Measurements from ENCODE around the gene PIP5K1A.

- TF ChIP-seq CTCF (IDR thresholded peaks at IDR 0.05) (peak; percentile 33 to 65 (median 47)), POLR2A (IDR thresholded peaks at IDR 0.05) (no peak)
Measured at GRCh38 chr1:151196292-151196800, 2.0 kb upstream of the PIP5K1A start.
